ENCODE results near the gene CNTLN.

- no peak for TF ChIP-seq EZH2 (IDR thresholded peaks at IDR 0.05; ENCODE audit: low read depth, low read length, severe bottlenecking)
- TF ChIP-seq EGR1 (IDR thresholded peaks at IDR 0.05; ENCODE audit: borderline replicate concordance, low read depth, low read length): no peak
- TF ChIP-seq SAP30 (IDR thresholded peaks at IDR 0.05; ENCODE audit: insufficient read depth, insufficient replicate concordance, low read length): no peak
- TF ChIP-seq, protein P1, sequence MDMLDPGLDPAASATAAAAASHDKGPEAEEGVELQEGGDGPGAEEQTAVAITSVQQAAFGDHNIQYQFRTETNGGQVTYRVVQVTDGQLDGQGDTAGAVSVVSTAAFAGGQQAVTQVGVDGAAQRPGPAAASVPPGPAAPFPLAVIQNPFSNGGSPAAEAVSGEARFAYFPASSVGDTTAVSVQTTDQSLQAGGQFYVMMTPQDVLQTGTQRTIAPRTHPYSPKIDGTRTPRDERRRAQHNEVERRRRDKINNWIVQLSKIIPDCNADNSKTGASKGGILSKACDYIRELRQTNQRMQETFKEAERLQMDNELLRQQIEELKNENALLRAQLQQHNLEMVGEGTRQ (IDR thresholded peaks at IDR 0.05; ENCODE audit: low read length): no peak
- no peak for TF ChIP-seq RFX5 (IDR thresholded peaks at IDR 0.05; ENCODE audit: borderline replicate concordance, low read depth, low read length)
- TF ChIP-seq, protein P2, sequence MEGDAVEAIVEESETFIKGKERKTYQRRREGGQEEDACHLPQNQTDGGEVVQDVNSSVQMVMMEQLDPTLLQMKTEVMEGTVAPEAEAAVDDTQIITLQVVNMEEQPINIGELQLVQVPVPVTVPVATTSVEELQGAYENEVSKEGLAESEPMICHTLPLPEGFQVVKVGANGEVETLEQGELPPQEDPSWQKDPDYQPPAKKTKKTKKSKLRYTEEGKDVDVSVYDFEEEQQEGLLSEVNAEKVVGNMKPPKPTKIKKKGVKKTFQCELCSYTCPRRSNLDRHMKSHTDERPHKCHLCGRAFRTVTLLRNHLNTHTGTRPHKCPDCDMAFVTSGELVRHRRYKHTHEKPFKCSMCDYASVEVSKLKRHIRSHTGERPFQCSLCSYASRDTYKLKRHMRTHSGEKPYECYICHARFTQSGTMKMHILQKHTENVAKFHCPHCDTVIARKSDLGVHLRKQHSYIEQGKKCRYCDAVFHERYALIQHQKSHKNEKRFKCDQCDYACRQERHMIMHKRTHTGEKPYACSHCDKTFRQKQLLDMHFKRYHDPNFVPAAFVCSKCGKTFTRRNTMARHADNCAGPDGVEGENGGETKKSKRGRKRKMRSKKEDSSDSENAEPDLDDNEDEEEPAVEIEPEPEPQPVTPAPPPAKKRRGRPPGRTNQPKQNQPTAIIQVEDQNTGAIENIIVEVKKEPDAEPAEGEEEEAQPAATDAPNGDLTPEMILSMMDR (IDR thresholded peaks at IDR 0.05; ENCODE audit: control extremely low read depth in 1 of 3, insufficient read depth in 1 of 3, low read depth in 1 of 3, low read length in 3 of 3): no peak
Observed at GRCh38 chr9:17491780-17492179, 356.9 kb downstream of the CNTLN start.
